Measurements from ENCODE around the gene ADORA2A.

ADORA2A gene

DNA sequence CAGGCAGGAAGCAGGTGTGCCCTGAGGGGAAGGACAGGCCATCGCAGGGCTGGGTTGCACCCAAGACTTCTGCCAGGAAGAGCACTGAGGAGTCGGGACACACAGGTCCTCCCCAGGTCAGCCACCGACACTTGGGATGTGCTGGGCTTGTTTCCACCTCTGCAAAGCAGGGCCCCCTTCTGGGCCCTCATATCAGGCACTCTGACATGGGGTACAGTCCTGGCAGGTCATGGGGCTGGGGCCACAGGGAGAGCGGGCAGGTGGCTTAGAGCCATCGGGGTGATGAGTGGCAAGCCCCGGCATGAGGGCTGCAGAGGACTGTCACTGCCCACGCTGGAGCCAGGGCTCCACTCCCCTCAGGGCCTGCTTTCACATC lies 7.9 kb upstream of the ADORA2A start:
- no peak for DNase-seq

DNA sequence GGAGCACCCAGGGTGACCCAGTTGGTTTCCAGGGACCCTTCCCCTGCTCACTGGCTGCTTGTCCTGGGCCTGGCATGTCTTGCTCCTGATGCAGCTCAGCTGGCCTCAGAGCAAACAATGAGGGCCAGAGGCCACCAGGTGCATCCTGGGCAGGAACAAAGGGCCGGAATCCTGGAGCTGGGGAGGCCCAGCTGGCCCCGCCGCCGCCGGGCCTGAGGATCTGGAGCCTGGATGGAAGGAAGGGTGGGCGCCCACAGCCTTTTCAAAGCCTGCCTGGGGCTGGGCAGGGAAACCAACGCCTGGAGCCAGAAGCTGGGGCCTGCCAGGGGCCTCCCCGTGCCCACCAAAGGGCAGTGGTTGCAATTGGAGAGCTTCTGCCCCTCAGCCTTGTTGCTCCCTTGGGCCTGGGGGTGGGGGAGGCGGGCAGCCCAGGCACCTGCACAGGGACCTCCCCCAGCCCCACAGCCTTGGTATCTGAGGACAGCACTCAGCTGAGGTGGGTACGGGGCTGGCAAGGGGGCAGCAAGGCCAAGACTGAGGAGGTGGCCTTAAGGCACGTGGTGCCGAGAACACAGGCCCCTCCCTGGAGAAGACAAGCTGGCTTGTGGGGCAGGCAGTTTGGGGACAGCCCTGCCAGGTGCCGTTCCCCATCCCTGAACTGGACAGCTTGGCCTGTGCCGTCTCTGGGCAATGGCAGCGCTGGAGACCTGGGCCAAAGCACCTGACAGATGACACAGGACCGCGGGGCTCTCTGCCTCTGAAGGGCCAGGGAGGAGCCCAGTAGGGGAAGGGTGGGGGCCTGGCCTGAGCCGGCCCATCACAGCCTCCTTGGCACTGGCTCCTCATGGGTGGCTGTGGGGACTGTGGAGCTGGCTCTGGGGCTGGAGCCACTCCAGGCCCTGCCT lies 7.1 kb upstream of the ADORA2A start:
- no peak for DNase-seq

- DNase-seq, result no peak
Measured at GRCh38 chr22:24420977-24421343, 6.4 kb upstream of the ADORA2A start.

- peak; percentile 41 for DNase-seq
Measured at GRCh38 chr22:24421428-24421931, 5.9 kb upstream of the ADORA2A start.

DNA sequence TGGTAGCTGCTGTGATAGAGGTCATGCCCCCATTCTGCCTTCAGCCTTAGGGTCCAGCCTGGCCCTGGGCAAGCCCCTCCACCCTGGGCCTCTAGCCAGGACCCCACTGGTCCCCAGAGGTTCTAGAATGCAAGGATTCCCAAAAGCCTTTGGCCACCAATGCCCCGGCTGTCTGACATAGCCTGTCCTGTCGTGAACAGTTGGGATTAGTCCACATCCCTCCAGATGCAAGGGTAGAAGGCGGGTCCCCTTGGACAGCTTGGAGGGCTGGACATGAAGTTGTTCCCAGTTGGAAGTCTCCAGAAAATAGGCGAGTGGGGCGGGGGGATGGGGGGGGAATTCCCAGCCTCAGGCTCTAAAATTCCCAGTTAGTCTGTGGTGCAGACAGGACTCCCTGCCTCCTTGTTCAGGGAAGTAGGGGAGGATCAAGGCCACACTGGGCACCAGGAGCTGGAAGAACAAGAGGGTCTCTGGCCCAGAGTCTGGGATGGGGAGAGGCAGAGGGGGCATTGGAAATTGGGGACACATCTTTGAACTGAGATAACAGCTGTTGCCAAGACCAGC lies 5.2 kb upstream of the ADORA2A start:
- no peak for DNase-seq

- DNase-seq, result peak; percentile 55
Measured at GRCh38 chr22:24423519-24424000, 3.8 kb upstream of the ADORA2A start.

GRCh38 chr22:24424001-24424900 lies 3.1 kb upstream of the ADORA2A start:
- peak; percentile 38 for DNase-seq

DNA sequence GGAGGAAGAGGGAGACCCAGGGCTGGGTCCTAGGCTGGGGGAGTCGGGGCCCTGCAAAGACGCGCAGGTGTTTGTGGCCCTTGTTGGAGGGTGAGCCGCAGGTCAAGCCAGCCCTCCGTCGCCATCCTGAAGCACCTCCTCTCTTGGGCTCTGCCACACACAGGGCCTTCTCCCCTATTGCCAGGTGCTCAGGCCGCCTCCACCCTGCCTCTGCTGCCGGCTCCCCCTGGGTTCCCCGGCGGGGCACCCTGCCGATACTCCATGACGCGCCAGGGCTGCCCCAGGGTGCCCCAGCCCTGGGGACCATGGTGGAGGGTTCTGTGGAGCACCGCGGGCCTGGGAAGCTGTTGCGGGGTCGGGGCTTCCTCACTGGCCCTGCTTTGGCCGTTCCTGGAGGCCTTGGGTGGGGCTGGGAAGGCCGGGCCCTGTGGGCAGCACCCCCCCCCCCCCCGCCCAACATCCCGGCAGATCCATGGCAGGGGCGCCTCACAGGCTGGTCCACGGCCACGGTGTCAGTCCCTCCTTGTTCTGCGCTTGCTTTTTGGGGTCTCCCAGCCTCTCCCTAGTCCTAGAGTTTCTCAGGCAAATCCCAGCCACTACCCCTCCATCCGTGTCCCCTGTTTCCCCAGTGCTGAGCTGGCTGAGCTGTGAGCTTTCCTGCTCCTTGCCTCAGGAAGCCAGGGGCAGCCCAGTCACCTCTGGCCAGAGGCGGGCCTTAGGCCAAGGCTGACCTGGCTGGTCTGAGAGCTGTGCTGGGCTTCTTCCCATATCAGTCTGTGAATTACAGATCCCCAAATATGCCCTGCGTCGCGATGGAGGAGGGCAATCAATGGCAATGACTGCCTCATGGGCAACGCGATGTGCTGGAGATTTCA lies 2.3 kb upstream of the ADORA2A start:
- no peak for DNase-seq

GRCh38 chr22:24426436-24426835 lies 963 bp upstream of the ADORA2A start:
- DNase-seq, result no peak

- no peak for DNase-seq
Measured at GRCh38 chr22:24426851-24427499, 424 bp upstream of the ADORA2A start.

DNA sequence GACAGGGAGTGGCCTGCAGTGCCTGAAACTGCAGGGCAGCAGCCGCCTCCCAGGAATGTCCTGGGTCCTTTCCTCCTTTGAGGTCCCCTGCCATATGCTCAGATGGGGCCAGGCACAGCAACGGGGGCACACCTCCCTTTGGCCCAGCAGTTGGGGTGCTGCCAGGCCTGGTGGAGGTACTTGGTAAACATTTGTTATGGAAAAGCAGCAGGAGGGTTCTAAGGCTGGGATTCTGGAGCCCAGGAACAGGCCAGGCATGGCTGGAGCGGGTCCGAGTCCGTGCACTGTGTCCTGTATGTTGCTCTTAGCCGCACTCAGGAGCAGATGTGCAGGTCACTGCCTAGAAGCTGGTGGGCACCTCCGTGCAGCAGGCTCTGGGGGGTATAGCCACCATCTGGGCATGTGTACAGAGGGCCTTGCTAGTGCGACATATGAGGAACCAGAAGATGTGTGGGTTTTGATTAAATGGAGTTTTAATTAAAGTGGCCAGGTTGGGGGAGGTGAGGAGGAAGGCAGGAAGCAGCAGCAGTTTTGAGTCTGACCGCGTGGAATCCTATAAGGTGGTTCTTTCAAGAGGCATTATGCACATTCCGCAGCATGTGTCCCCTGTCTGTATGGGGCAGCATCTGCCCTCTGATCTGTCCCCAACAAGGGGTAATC lies 1.5 kb downstream of the ADORA2A start:
- DNase-seq, result no peak

DNA sequence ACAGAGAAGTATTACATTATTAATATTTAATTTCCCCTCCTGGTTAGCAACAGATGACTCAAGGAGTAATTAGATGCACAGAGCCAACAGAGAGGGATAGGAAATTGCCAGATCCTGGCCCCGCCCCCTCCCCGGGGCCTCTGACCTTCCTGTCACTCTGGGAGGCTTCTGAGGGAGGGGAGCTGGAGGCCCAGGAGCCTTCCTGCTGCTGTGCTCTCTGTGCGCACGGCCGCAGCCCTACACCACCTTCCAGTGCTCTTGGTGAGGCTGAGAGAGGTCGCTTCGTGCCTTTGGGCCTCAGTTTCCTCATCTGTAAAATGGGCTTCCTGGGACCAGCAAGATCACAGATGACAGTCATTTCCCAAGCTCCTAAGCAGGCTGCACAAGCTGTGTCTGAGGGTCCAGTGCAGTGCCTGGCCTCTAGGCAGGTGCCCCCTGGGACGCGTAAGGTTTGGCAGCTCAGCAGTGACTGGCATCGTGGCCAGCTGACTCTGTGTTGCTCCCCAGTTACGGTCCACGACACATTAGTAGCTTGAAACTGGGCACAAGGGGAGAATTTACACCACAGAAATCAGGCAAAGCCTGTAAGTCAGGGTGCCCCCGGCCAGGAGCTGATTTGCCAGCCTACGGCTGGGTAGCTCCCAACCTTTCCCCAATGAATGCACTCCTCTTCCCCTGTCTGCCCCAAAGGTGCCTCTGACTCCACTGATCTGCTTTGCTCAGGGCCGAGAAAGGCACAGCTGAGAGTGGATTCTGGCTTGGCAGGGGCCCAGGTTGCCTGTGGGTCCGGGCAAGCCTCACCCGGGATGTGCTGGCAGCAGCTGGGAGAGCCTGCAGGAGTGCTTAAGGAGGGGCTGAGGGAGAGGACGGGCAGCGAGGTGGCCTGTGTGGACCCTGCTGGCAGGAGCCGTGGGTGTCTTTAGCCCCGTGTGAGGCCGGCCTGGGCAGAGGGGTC lies 2.3 kb downstream of the ADORA2A start:
- DNase-seq, result peak; percentile 52

GRCh38 chr22:24430431-24431308 lies 3.3 kb downstream of the ADORA2A start:
- DNase-seq, result no peak

GRCh38 chr22:24431309-24432034 lies 4.1 kb downstream of the ADORA2A start:
- no peak for DNase-seq

DNA sequence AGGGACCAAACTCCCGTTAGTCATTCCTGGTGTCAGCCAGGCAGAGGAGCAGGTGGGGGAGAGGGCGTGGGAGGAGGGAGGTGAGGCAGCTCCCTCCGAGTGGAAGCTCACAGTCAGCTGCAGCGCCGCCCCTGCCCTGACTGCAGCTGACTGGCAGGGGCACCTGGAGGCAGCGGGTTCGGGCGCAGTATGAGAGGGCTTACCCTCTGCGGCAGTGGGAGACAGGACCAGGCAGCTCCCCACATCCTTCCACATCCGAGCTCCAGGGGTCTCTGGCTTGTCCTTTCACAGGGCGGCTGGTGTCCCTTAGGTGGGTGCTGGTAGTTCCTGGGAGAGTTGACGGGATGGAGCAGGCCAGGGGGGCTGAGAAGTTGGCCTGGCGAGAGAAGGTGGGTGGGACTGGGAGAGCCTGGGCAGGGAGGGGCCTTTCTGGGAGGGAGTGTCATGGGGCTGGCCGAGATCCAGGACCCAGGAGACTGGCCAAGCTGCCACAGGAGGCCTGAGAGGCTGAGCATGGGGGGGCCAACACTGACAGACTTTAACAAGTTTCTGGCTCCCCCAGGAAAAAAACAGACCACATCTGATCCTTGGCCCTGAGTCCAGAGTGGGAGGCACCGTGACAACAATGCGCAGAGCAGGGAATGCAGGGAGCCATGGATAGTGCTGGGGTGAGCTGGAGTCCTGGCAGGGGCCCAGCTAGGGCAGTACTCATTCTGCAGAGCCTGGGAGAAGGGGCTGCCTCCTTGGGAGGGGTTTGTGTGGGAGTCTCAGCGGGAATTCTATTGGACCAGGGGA lies 4.9 kb downstream of the ADORA2A start:
- no peak for DNase-seq

DNA sequence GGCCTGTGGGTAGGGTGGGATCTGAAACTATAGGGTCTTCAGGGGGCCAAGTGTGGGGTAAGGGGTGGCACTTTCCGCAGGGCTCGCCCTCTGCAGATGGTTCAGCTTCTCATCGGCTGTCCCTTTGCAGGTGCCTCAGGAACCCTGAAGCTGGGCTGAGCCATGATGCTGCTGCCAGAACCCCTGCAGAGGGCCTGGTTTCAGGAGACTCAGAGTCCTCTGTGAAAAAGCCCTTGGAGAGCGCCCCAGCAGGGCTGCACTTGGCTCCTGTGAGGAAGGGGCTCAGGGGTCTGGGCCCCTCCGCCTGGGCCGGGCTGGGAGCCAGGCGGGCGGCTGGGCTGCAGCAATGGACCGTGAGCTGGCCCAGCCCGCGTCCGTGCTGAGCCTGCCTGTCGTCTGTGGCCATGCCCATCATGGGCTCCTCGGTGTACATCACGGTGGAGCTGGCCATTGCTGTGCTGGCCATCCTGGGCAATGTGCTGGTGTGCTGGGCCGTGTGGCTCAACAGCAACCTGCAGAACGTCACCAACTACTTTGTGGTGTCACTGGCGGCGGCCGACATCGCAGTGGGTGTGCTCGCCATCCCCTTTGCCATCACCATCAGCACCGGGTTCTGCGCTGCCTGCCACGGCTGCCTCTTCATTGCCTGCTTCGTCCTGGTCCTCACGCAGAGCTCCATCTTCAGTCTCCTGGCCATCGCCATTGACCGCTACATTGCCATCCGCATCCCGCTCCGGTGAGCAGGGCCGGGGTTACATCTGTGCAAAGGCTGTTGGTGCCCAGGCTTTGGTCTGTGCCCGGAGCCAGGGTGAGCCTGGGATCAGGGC lies 5.8 kb downstream of the ADORA2A start:
- DNase-seq, result no peak
